HG02885 (cell line): ENCODE results near the gene CRADD.

ENCODE experiments used
- ATAC-seq: cut with Tn5 transposase; IDR thresholded peaks from one replicate; pipeline ENCODE4 v1.9.1; 2021; ENCODE audit warnings: mild to moderate bottlenecking; ENCODE audit not compliant: unreplicated experiment, poor library complexity

CRADD gene

GRCh38 chr12:93669452-93669851, 7.7 kb upstream of the CRADD start:
- ATAC-seq, result no peak

- ATAC-seq, result no peak
Measured at GRCh38 chr12:93670104-93670503, 7.1 kb upstream of the CRADD start.

- ATAC-seq, result no peak
Measured at GRCh38 chr12:93671044-93671443, 6.1 kb upstream of the CRADD start.

GRCh38 chr12:93673084-93673483, 4.1 kb upstream of the CRADD start:
- ATAC-seq, result no peak

GRCh38 chr12:93674386-93674785, 2.8 kb upstream of the CRADD start:
- ATAC-seq, result no peak

GRCh38 chr12:93676408-93677194, 574 bp upstream of the CRADD start:
- ATAC-seq, result no peak

- no peak for ATAC-seq
Measured at GRCh38 chr12:93678779-93679178, 1.6 kb downstream of the CRADD start.

- no peak for ATAC-seq
Measured at GRCh38 chr12:93679308-93679925, 2.2 kb downstream of the CRADD start.

- ATAC-seq, result no peak
Measured at GRCh38 chr12:93680006-93680405, 2.8 kb downstream of the CRADD start.

- ATAC-seq, result no peak
Measured at GRCh38 chr12:93682846-93683261, 5.7 kb downstream of the CRADD start.

- no peak for ATAC-seq
Measured at GRCh38 chr12:93683410-93683809, 6.2 kb downstream of the CRADD start.

- ATAC-seq, result no peak
Measured at GRCh38 chr12:93684716-93685115, 7.5 kb downstream of the CRADD start.

GRCh38 chr12:93686572-93687356, 9.6 kb downstream of the CRADD start:
- ATAC-seq, result no peak

- ATAC-seq, result no peak
Measured at GRCh38 chr12:93689076-93689834, 12.1 kb downstream of the CRADD start.

GRCh38 chr12:93696462-93696861, 19.3 kb downstream of the CRADD start:
- no peak for ATAC-seq

- ATAC-seq, result no peak
Measured at GRCh38 chr12:93698307-93699092, 21.3 kb downstream of the CRADD start.

- no peak for ATAC-seq
Measured at GRCh38 chr12:93699271-93700145, 22.3 kb downstream of the CRADD start.

GRCh38 chr12:93702707-93703315, 25.6 kb downstream of the CRADD start:
- ATAC-seq, result no peak
